ENCODE measurements around the gene ANKRD29. TPM values are rescaled to one million over a fixed set of nuclear protein-coding genes. Genes with fewer than 3 reads are reported as not detected.

Gene ANKRD29
- total and polyA plus RNA-seq, 2 experiments from 2014 or later = 6.6 to 36.6 TPM

DNA sequence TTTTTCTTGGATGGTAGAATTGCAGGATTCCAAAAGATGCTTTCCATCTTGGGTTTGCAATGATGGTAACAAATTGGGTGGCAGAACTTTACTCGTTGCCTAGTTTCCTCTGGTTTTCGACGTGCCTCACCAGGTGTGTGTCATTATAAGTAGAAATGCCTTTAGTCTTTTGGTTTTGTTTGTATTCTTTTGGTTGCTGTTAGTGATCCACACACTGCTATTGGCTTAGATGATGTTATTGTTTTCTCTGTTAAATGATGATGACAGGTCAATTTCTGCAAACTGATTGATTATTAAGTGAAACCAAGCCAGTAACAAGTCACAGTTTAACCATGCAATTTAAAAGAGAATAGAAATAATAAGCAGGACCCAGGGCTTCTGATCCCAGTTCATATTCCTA is 20.4 kb upstream of the ANKRD29 start:
- H3K27ac Mint-ChIP-seq = no peak overlapping the region
- TF ChIP-seq, protein P1, sequence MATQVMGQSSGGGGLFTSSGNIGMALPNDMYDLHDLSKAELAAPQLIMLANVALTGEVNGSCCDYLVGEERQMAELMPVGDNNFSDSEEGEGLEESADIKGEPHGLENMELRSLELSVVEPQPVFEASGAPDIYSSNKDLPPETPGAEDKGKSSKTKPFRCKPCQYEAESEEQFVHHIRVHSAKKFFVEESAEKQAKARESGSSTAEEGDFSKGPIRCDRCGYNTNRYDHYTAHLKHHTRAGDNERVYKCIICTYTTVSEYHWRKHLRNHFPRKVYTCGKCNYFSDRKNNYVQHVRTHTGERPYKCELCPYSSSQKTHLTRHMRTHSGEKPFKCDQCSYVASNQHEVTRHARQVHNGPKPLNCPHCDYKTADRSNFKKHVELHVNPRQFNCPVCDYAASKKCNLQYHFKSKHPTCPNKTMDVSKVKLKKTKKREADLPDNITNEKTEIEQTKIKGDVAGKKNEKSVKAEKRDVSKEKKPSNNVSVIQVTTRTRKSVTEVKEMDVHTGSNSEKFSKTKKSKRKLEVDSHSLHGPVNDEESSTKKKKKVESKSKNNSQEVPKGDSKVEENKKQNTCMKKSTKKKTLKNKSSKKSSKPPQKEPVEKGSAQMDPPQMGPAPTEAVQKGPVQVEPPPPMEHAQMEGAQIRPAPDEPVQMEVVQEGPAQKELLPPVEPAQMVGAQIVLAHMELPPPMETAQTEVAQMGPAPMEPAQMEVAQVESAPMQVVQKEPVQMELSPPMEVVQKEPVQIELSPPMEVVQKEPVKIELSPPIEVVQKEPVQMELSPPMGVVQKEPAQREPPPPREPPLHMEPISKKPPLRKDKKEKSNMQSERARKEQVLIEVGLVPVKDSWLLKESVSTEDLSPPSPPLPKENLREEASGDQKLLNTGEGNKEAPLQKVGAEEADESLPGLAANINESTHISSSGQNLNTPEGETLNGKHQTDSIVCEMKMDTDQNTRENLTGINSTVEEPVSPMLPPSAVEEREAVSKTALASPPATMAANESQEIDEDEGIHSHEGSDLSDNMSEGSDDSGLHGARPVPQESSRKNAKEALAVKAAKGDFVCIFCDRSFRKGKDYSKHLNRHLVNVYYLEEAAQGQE (IDR thresholded peaks at IDR 0.05; ENCODE audit: unreplicated experiment) = no peak
- no peak for TF ChIP-seq ZNF331 (CRISPR knock-in tag; IDR thresholded peaks at IDR 0.05; ENCODE audit: low read depth)
- TF ChIP-seq EZH2phosphoT487 (IDR thresholded peaks at IDR 0.05; ENCODE audit: unreplicated experiment) = no peak
- TF ChIP-seq CREB1 (CRISPR knock-in tag; IDR thresholded peaks at IDR 0.05; ENCODE audit: low read depth) = no peak
- TF ChIP-seq, protein P2, sequence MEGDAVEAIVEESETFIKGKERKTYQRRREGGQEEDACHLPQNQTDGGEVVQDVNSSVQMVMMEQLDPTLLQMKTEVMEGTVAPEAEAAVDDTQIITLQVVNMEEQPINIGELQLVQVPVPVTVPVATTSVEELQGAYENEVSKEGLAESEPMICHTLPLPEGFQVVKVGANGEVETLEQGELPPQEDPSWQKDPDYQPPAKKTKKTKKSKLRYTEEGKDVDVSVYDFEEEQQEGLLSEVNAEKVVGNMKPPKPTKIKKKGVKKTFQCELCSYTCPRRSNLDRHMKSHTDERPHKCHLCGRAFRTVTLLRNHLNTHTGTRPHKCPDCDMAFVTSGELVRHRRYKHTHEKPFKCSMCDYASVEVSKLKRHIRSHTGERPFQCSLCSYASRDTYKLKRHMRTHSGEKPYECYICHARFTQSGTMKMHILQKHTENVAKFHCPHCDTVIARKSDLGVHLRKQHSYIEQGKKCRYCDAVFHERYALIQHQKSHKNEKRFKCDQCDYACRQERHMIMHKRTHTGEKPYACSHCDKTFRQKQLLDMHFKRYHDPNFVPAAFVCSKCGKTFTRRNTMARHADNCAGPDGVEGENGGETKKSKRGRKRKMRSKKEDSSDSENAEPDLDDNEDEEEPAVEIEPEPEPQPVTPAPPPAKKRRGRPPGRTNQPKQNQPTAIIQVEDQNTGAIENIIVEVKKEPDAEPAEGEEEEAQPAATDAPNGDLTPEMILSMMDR (conservative IDR thresholded peaks at IDR 0.05; ENCODE audit: low read depth in 2 of 2) = no peak
- no peak for TF ChIP-seq EZH2 (IDR thresholded peaks at IDR 0.05; ENCODE audit: low read depth, unreplicated experiment)
- TF ChIP-seq ZNF462 (CRISPR knock-in tag; IDR thresholded peaks at IDR 0.05) = no peak
- TF ChIP-seq STAT1 (IDR thresholded peaks at IDR 0.05; ENCODE audit: unreplicated experiment) = no peak
- TF ChIP-seq ETS1 (IDR thresholded peaks at IDR 0.05) = no peak
- no peak for TF ChIP-seq ZNF114 (CRISPR knock-in tag; IDR thresholded peaks at IDR 0.05)
- H3K4me3 Mint-ChIP-seq = no peak overlapping the region
- Histone ChIP-seq H3K4me3 (no peak overlapping the region), H3K36me3 (ENCODE audit: insufficient read depth) (no peaks in the 10 kb centered on the region), H3K4me1 (ENCODE audit: insufficient read depth) (no peaks in the 10 kb centered on the region), H3K27me3 (ENCODE audit: insufficient read depth) (peaks cover 12% of the 10 kb centered on the region), H3K4me2 (no peak overlapping the region), H3K27ac (ENCODE audit: low read depth) (no peak overlapping the region), H3K9me2 (ENCODE audit: insufficient read depth) (peaks cover 5% of the 10 kb centered on the region; the same call in 1 of the 2 replicates), H2AFZ (no peak overlapping the region), H3F3A (replicated peaks; ENCODE audit: low read depth) (no peaks in the 10 kb centered on the region), H4K20me1 (replicated peaks; ENCODE audit: insufficient read depth) (no peaks in the 10 kb centered on the region), H3K79me2 (replicated peaks; ENCODE audit: insufficient read depth) (no peaks in the 10 kb centered on the region)
- H3K9me3 Mint-ChIP-seq = no peaks in the 10 kb centered on the region
- no peak for DNase-seq (ENCODE audit: low spot score)
- peaks cover 4% of the 10 kb centered on the region for H3K27me3 Mint-ChIP-seq (ENCODE audit: insufficient read depth, low read depth, poor library complexity)
- H3K36me3 Mint-ChIP-seq (ENCODE audit: low read depth) = no peaks in the 10 kb centered on the region
- no peaks in the 10 kb centered on the region for H3K4me1 Mint-ChIP-seq
- ATAC-seq = no peak
